GM18867 (cell line): Measurements from ENCODE around the gene ELANE.
"Not testable (repeated sequence)": the region's sequence is repeated elsewhere in the genome, so short reads cannot be mapped to it uniquely, and the experiment has no call there.

Experiments used
- ATAC-seq: cut with Tn5 transposase; IDR thresholded peaks from one replicate; pipeline ENCODE4 v1.9.1; 2021; ENCODE audit warnings: mild to moderate bottlenecking, moderate library complexity; ENCODE audit not compliant: unreplicated experiment

The ELANE gene

GRCh38 chr19:835210-835810 lies 16.8 kb upstream of the ELANE start:
- ATAC-seq: no peak

GRCh38 chr19:840519-841206 lies 11.4 kb upstream of the ELANE start, which contains the start of gene PRTN3:
Gene PRTN3, plus strand, starts transcription at chr19:840999. Its CDS starts 10 bp downstream, at chr19:841009.
- no peak for ATAC-seq

- not testable (repeated sequence) for ATAC-seq
These were observed 9.3 kb upstream of the ELANE start for GRCh38 chr19:842802-843179.

- no peak for ATAC-seq
These were observed 8.8 kb upstream of the ELANE start for GRCh38 chr19:843180-843835.

- ATAC-seq: no peak
These were observed 8.1 kb upstream of the ELANE start for GRCh38 chr19:843836-844545.

- ATAC-seq: no peak
These were observed 7.5 kb upstream of the ELANE start for GRCh38 chr19:844546-844971.

GRCh38 chr19:845707-846521 lies 6.2 kb upstream of the ELANE start:
- no peak for ATAC-seq

- no peak for ATAC-seq
These were observed 3.6 kb upstream of the ELANE start for GRCh38 chr19:848386-848921.

GRCh38 chr19:849195-849594 lies 2.9 kb upstream of the ELANE start:
- not testable (repeated sequence) for ATAC-seq

GRCh38 chr19:850221-850978 lies 1.7 kb upstream of the ELANE start:
- ATAC-seq: no peak

- ATAC-seq: no peak
These were observed 1.1 kb upstream of the ELANE start for GRCh38 chr19:850979-851335.

GRCh38 chr19:853014-853585 lies 997 bp downstream of the ELANE start:
- ATAC-seq: no peak

GRCh38 chr19:853614-854220 lies 1.6 kb downstream of the ELANE start:
- ATAC-seq: not testable (repeated sequence)

GRCh38 chr19:854549-854948 lies 2.4 kb downstream of the ELANE start:
- ATAC-seq: no peak

- no peak for ATAC-seq
These were observed 3.0 kb downstream of the ELANE start for GRCh38 chr19:855142-855541.

- no peak for ATAC-seq
These were observed 3.5 kb downstream of the ELANE start for GRCh38 chr19:855566-856120.

- no peak for ATAC-seq
These were observed 6.2 kb downstream of the ELANE start for GRCh38 chr19:858284-858683.
